DOHH2 (cell line): ENCODE data around the gene BICRA.

Source experiments
- H3F3A ChIP-seq: fragments of 200-600 bp; sonication (generic), shearing (Covaris generic); 2 replicates; pipeline ENCODE4 v1.6.0; 2016; ENCODE audit warnings: antibody characterized with exemption, mild to moderate bottlenecking; ENCODE audit not compliant: control insufficient read depth, insufficient read depth
- H3K27ac ChIP-seq: fragments of 200-600 bp; sonication (generic); 2 replicates; pipeline ENCODE4 v1.5.1; 2014; ENCODE audit warnings: low read depth, mild to moderate bottlenecking, low read length, moderate library complexity
- H3K27me3 ChIP-seq: fragments of 200-600 bp; sonication (generic); 2 replicates; pipeline ENCODE4 v1.6.1; 2014; ENCODE audit warnings: mild to moderate bottlenecking, low read length, mixed read lengths; ENCODE audit not compliant: control insufficient read depth
- H3K36me3 ChIP-seq: fragments of 200-600 bp; sonication (generic); 2 replicates; pipeline ENCODE4 v1.6.1; 2014; ENCODE audit warnings: mild to moderate bottlenecking, low read length, moderate library complexity, mixed read lengths; ENCODE audit not compliant: control insufficient read depth
- H3K4me1 ChIP-seq: fragments of 200-600 bp; sonication (generic); 2 replicates; pipeline ENCODE4 v1.6.1; 2014; ENCODE audit warnings: mild to moderate bottlenecking, low read length, mixed read lengths; ENCODE audit not compliant: control insufficient read depth
- H3K4me2 ChIP-seq: fragments of 200-600 bp; sonication (generic); 2 replicates; pipeline ENCODE4 v1.6.0; 2014; ENCODE audit warnings: mild to moderate bottlenecking, low read length, moderate library complexity
- H3K4me3 ChIP-seq: fragments of 200-600 bp; sonication (generic); 2 replicates; pipeline ENCODE4 v1.5.1; 2014; ENCODE audit warnings: mild to moderate bottlenecking, low read length, mixed read lengths
- H3K79me2 ChIP-seq: fragments of 200-600 bp; sonication (generic); 2 replicates; pipeline ENCODE4 v1.6.1; 2014; ENCODE audit warnings: mild to moderate bottlenecking, low read length, mixed read lengths; ENCODE audit not compliant: control insufficient read depth
- H3K9me2 ChIP-seq: fragments of 200-600 bp; sonication (generic); replicated peaks from 2 replicates; pipeline ENCODE4 v1.6.1; 2014; ENCODE audit warnings: mild to moderate bottlenecking, low read length, mixed read lengths; ENCODE audit not compliant: control insufficient read depth
- H3K9me3 ChIP-seq: fragments of 200-600 bp; sonication (generic); 2 replicates; pipeline ENCODE4 v1.6.1; 2014; ENCODE audit warnings: antibody characterized with exemption, low read length, mixed read lengths; ENCODE audit not compliant: control insufficient read depth, insufficient read depth
- H4K20me1 ChIP-seq: fragments of 200-600 bp; sonication (generic); 2 replicates; pipeline ENCODE4 v1.6.0; 2014; ENCODE audit warnings: low read depth, mild to moderate bottlenecking, antibody characterized with exemption, low read length, moderate library complexity; ENCODE audit not compliant: control insufficient read depth, insufficient read depth
- EZH2phosphoT487 ChIP-seq: fragments of 200-600 bp; sonication (generic); IDR thresholded peaks from 2 replicates; pipeline ENCODE4 v1.6.1; 2017; ENCODE audit warnings: borderline replicate concordance, mild to moderate bottlenecking, antibody characterized with exemption, low read length, moderate library complexity, mixed read lengths
- TF ChIP-seq, protein P1 (sequence below): fragments of 200-600 bp; sonication (generic); IDR thresholded peaks from one replicate; pipeline ENCODE4 v1.5.1; 2014; ENCODE audit warnings: antibody characterized with exemption, mild to moderate bottlenecking, low read depth, low read length; ENCODE audit not compliant: poor library complexity, severe bottlenecking

BICRA gene

DNA sequence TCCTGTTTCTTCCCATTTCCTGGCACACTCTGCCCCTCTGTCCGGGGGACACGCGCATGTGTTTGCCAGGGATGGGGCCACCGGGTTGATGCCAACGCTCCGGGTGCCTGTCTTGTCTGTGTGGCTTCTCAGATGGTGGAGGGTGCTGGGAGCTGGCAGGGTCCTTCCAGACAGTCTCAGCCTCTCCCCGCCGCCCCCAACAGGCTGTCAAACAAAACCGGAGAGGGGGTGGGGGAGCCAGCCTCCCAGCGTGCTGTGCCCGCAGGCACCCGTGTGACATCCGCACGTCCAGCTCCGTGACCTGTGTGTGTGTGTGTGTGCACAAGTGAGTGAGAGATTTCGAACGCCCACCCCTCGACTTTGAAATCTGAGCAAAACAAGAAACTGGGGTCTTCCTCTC is 93.7 kb downstream of the BICRA start:
- Histone ChIP-seq H3K79me2 (no peaks in the 10 kb centered on the region), H3K9me3 (no peaks in the 10 kb centered on the region), H3K36me3 (peaks cover 31% of the 10 kb centered on the region), H4K20me1 (no peaks in the 10 kb centered on the region), H3K27ac (no peak overlapping the region), H3K27me3 (no peaks in the 10 kb centered on the region), H3K9me2 (no peaks in the 10 kb centered on the region), H3F3A (no peaks in the 10 kb centered on the region), H3K4me1 (peaks cover 8% of the 10 kb centered on the region), H3K4me2 (no peak overlapping the region), H3K4me3 (no peak overlapping the region)
- TF ChIP-seq EZH2phosphoT487, result no peak
- TF ChIP-seq, protein P1, sequence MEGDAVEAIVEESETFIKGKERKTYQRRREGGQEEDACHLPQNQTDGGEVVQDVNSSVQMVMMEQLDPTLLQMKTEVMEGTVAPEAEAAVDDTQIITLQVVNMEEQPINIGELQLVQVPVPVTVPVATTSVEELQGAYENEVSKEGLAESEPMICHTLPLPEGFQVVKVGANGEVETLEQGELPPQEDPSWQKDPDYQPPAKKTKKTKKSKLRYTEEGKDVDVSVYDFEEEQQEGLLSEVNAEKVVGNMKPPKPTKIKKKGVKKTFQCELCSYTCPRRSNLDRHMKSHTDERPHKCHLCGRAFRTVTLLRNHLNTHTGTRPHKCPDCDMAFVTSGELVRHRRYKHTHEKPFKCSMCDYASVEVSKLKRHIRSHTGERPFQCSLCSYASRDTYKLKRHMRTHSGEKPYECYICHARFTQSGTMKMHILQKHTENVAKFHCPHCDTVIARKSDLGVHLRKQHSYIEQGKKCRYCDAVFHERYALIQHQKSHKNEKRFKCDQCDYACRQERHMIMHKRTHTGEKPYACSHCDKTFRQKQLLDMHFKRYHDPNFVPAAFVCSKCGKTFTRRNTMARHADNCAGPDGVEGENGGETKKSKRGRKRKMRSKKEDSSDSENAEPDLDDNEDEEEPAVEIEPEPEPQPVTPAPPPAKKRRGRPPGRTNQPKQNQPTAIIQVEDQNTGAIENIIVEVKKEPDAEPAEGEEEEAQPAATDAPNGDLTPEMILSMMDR, result no peak

GRCh38 chr19:47703301-47703700 is 94.4 kb downstream of the BICRA start:
- no peaks in the 10 kb centered on the region for H3F3A ChIP-seq
- H3K4me2 ChIP-seq, result no peak overlapping the region
- H3K36me3 ChIP-seq, result peaks cover 27% of the 10 kb centered on the region
- H3K4me3 ChIP-seq, result no peak overlapping the region
- H3K79me2 ChIP-seq, result no peaks in the 10 kb centered on the region
- TF ChIP-seq, protein P1, result no peak
- TF ChIP-seq EZH2phosphoT487, result no peak
- H3K9me2 ChIP-seq, result no peaks in the 10 kb centered on the region
- H3K9me3 ChIP-seq, result no peaks in the 10 kb centered on the region
- H3K27me3 ChIP-seq, result no peaks in the 10 kb centered on the region
- H3K27ac ChIP-seq, result no peak overlapping the region
- no peaks in the 10 kb centered on the region for H4K20me1 ChIP-seq
- peaks cover 3% of the 10 kb centered on the region; the same call in 1 of the 2 replicates for H3K4me1 ChIP-seq

DNA sequence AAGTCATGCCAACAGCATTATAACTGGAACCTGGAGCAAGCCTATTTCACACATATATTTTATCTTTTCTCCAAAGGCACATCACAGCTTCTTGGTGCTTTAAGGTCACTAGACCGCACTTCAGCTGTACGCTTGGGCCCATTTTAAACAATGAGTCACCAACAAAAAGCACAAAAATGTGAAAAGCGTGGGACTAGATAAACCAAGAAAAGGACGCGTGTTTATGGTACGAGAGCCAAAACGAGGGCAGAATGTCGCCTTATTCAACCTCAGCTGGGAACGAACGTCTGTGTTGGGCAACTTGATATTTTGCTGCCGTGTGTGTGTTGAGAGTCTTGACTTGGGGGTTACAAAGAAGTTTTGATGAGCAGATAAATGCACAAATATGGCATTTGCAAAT is 95.1 kb downstream of the BICRA start:
- Histone ChIP-seq H3K9me3 (no peaks in the 10 kb centered on the region), H3F3A (no peaks in the 10 kb centered on the region), H3K9me2 (no peaks in the 10 kb centered on the region), H3K79me2 (no peaks in the 10 kb centered on the region), H3K4me2 (no peak overlapping the region), H3K27ac (no peak overlapping the region), H3K4me1 (peaks cover 3% of the 10 kb centered on the region; the same call in 1 of the 2 replicates), H4K20me1 (no peaks in the 10 kb centered on the region), H3K36me3 (peaks cover 20% of the 10 kb centered on the region), H3K4me3 (no peak overlapping the region), H3K27me3 (no peaks in the 10 kb centered on the region)
- TF ChIP-seq, protein P1, result no peak

- no peaks in the 10 kb centered on the region for H3K9me3 ChIP-seq
- H4K20me1 ChIP-seq, result no peaks in the 10 kb centered on the region
- H3F3A ChIP-seq, result no peaks in the 10 kb centered on the region
- H3K9me2 ChIP-seq, result no peaks in the 10 kb centered on the region
- H3K27me3 ChIP-seq, result no peaks in the 10 kb centered on the region
- no peak overlapping the region for H3K4me2 ChIP-seq
- no peaks in the 10 kb centered on the region for H3K79me2 ChIP-seq
- H3K4me3 ChIP-seq, result no peak overlapping the region
- TF ChIP-seq EZH2phosphoT487, result no peak
- TF ChIP-seq, protein P1, result no peak
- H3K4me1 ChIP-seq, result peaks cover 3% of the 10 kb centered on the region; the same call in 1 of the 2 replicates
- no peak overlapping the region for H3K27ac ChIP-seq
- peaks cover 15% of the 10 kb centered on the region for H3K36me3 ChIP-seq
Measured at GRCh38 chr19:47704656-47705055, 95.7 kb downstream of the BICRA start.
